Measurements from ENCODE around the gene TMOD1. TPM values are rescaled to one million over a fixed set of nuclear protein-coding genes. Genes with fewer than 3 reads are reported as not detected.
A peak's percentile ranks its signal among the peaks of the same experiment; 100 is the strongest.
"Not testable (repeated sequence)": the region's sequence is repeated elsewhere in the genome, so short reads cannot be mapped to it uniquely, and the experiment has no call there.

The TMOD1 gene
- total RNA-seq, 4 donors from 2014 or later: 5.9 to 93.7 (median 22.2) TPM

- Histone ChIP-seq H3K27me3 (no peaks in the 10 kb centered on the region), H3K9me3 (no peaks in the 10 kb centered on the region), H3K4me1 (peaks cover 0 to 6% of the 10 kb centered on the region in 2 donors), H3K36me3 (no peaks in the 10 kb centered on the region), H3K4me3 (no peak overlapping the region), H3K27ac (peak overlapping the region in 1 of 2 donors; percentile 5)
- DNase-seq: peak; percentile 1 to 10
- TF ChIP-seq POLR2A (IDR thresholded peaks at IDR 0.05): no peak
- no peak for TF ChIP-seq CTCF (IDR thresholded peaks at IDR 0.05)
- intact Hi-C loops (cut with DNase I; ENCODE audit: low total_unique reads): no loop called here
Observed at GRCh38 chr9:97575673-97576200, 74.3 kb downstream of the TMOD1 start.

GRCh38 chr9:97577051-97577450 is 75.6 kb downstream of the TMOD1 start:
- peak; percentile 2 to 12 for DNase-seq
- Histone ChIP-seq H3K36me3 (no peaks in the 10 kb centered on the region), H3K27me3 (no peaks in the 10 kb centered on the region), H3K9me3 (no peaks in the 10 kb centered on the region), H3K4me3 (no peak overlapping the region), H3K27ac (no peak overlapping the region), H3K4me1 (no peaks in the 10 kb centered on the region)
- TF ChIP-seq POLR2A (IDR thresholded peaks at IDR 0.05) (no peak), CTCF (IDR thresholded peaks at IDR 0.05) (no peak)
- intact Hi-C loops (cut with DNase I; ENCODE audit: low total_unique reads): no loop called here

- intact Hi-C loops (cut with DNase I; ENCODE audit: low total_unique reads): no loop called here
- Histone ChIP-seq H3K9me3 (no peaks in the 10 kb centered on the region), H3K27me3 (no peaks in the 10 kb centered on the region), H3K4me3 (no peak overlapping the region), H3K36me3 (no peaks in the 10 kb centered on the region), H3K27ac (no peak overlapping the region), H3K4me1 (no peaks in the 10 kb centered on the region)
- TF ChIP-seq CTCF (IDR thresholded peaks at IDR 0.05): no peak
- TF ChIP-seq POLR2A (IDR thresholded peaks at IDR 0.05): no peak
- DNase-seq: peak; percentile 13 to 16
Observed at GRCh38 chr9:97578846-97579245, 77.4 kb downstream of the TMOD1 start.

- Histone ChIP-seq H3K9me3 (no peaks in the 10 kb centered on the region), H3K27ac (no peak overlapping the region), H3K4me1 (no peaks in the 10 kb centered on the region), H3K27me3 (no peaks in the 10 kb centered on the region), H3K36me3 (no peaks in the 10 kb centered on the region), H3K4me3 (no peak overlapping the region)
- intact Hi-C loops (cut with DNase I; ENCODE audit: low total_unique reads): no loop called here
- peak in 1 of 2 donors; percentile 6 for DNase-seq
- TF ChIP-seq POLR2A (IDR thresholded peaks at IDR 0.05) (no peak), CTCF (IDR thresholded peaks at IDR 0.05) (no peak)
Observed at GRCh38 chr9:97579914-97580313, 78.4 kb downstream of the TMOD1 start.

- H3K36me3 ChIP-seq; H3K9me3 ChIP-seq; H3K27ac ChIP-seq; DNase-seq; H3K4me3 ChIP-seq; intact Hi-C loops (cut with DNase I; ENCODE audit: low total_unique reads); H3K4me1 ChIP-seq; H3K27me3 ChIP-seq: not testable (repeated sequence)
Observed at GRCh38 chr9:97581590-97581989, 80.1 kb downstream of the TMOD1 start.

- intact Hi-C loops (cut with DNase I; ENCODE audit: low total_unique reads); H3K27me3 ChIP-seq; H3K9me3 ChIP-seq; H3K36me3 ChIP-seq; DNase-seq; H3K4me1 ChIP-seq; H3K4me3 ChIP-seq; H3K27ac ChIP-seq: not testable (repeated sequence)
Observed at GRCh38 chr9:97584778-97585177, 83.3 kb downstream of the TMOD1 start.

- H3K27me3 ChIP-seq; intact Hi-C loops (cut with DNase I; ENCODE audit: low total_unique reads); H3K4me3 ChIP-seq; H3K4me1 ChIP-seq; H3K9me3 ChIP-seq; H3K36me3 ChIP-seq; DNase-seq; H3K27ac ChIP-seq: not testable (repeated sequence)
Observed at GRCh38 chr9:97586909-97587308, 85.4 kb downstream of the TMOD1 start.

All from uterus (tissue), 4 donors.